HEK293T (cell line): ENCODE results near the gene PCDH19.

ENCODE experiments used
- CTCF ChIA-PET: fragments of 350-600 bp; formaldehyde crosslinking; extraction: SDS; loops from one replicate; lab custom pipeline; 2021; ENCODE audit warnings: antibody characterized with exemption, inconsistent platforms; lab: Yijun Ruan, JAX
- POLR2A ChIA-PET: fragments of 350-600 bp; formaldehyde crosslinking; extraction: SDS; loops from one replicate; lab custom pipeline; 2020; ENCODE audit warnings: antibody characterized with exemption, inconsistent platforms; lab: Yijun Ruan, JAX
- DNase-seq: peaks from one replicate; pipeline ENCODE4 v3.0.0; 2012; ENCODE audit warnings: mixed read lengths; ENCODE audit errors: extremely low spot score
- ARNT ChIP-seq: fragments of 450-650 bp; IDR thresholded peaks from 2 replicates; pipeline ENCODE4 v1.6.1; 2017; ENCODE audit warnings: mild to moderate bottlenecking
- BHLHE40 ChIP-seq: fragments of 450-650 bp; IDR thresholded peaks from 2 replicates; pipeline ENCODE4 v1.6.1; 2016; ENCODE audit warnings: mild to moderate bottlenecking, moderate library complexity, borderline replicate concordance
- CTBP1 ChIP-seq: fragments of 450-650 bp; IDR thresholded peaks from 2 replicates; pipeline ENCODE4 v1.6.1; 2016; ENCODE audit warnings: borderline replicate concordance
- ELF4 ChIP-seq: fragments of 450-650 bp; IDR thresholded peaks from 2 replicates; pipeline ENCODE4 v1.6.1; 2017; ENCODE audit warnings: antibody characterized with exemption
- FOXA1 ChIP-seq: fragments of 450-650 bp; IDR thresholded peaks from 2 replicates; pipeline ENCODE4 v1.6.1; 2016; ENCODE audit warnings: mild to moderate bottlenecking
- FOXK2 ChIP-seq: fragments of 450-650 bp; IDR thresholded peaks from 2 replicates; pipeline ENCODE4 v1.6.1; 2016; ENCODE audit warnings: mild to moderate bottlenecking
- FOXM1 ChIP-seq: fragments of 450-650 bp; IDR thresholded peaks from 2 replicates; pipeline ENCODE4 v1.6.1; 2017; ENCODE audit warnings: mild to moderate bottlenecking, borderline replicate concordance
- HDGF ChIP-seq: fragments of 450-650 bp; IDR thresholded peaks from 2 replicates; pipeline ENCODE4 v1.6.1; 2017; ENCODE audit warnings: antibody characterized with exemption, borderline replicate concordance
- L3MBTL2 ChIP-seq: fragments of 450-650 bp; conservative IDR thresholded peaks from 2 replicates; pipeline ENCODE4 v1.6.1; 2016; ENCODE audit warnings: mild to moderate bottlenecking
- LEF1 ChIP-seq: fragments of 450-650 bp; IDR thresholded peaks from 2 replicates; pipeline ENCODE4 v1.6.1; 2017; ENCODE audit warnings: mild to moderate bottlenecking, borderline replicate concordance
- NFRKB ChIP-seq: fragments of 450-650 bp; IDR thresholded peaks from 2 replicates; pipeline ENCODE4 v1.6.1; 2016; ENCODE audit warnings: mild to moderate bottlenecking, moderate library complexity
- SP1 ChIP-seq: fragments of 450-650 bp; IDR thresholded peaks from 2 replicates; pipeline ENCODE4 v1.6.1; 2017
- SUZ12 ChIP-seq: fragments of 450-650 bp; IDR thresholded peaks from 2 replicates; pipeline ENCODE4 v1.6.1; 2016; ENCODE audit warnings: mild to moderate bottlenecking
- TARDBP ChIP-seq: fragments of 450-650 bp; IDR thresholded peaks from 2 replicates; pipeline ENCODE4 v1.6.1; 2016
- ZNF384 ChIP-seq: fragments of 450-650 bp; IDR thresholded peaks from 2 replicates; pipeline ENCODE4 v1.6.1; 2016
- TF ChIP-seq, protein P1 (sequence below): fragments of 450-650 bp; IDR thresholded peaks from 2 replicates; pipeline ENCODE4 v1.6.1; 2016

PCDH19 gene

GRCh38 chrX:100263650-100264049 lies 146.4 kb downstream of the PCDH19 start:
- CTCF ChIA-PET, result no interaction called here
- TF ChIP-seq BHLHE40, result no peak
- TF ChIP-seq CTBP1, result no peak
- TF ChIP-seq NFRKB, result no peak
- no peak for TF ChIP-seq ZNF384
- no peak for TF ChIP-seq FOXK2
- no peak for TF ChIP-seq FOXA1
- TF ChIP-seq, protein P1, sequence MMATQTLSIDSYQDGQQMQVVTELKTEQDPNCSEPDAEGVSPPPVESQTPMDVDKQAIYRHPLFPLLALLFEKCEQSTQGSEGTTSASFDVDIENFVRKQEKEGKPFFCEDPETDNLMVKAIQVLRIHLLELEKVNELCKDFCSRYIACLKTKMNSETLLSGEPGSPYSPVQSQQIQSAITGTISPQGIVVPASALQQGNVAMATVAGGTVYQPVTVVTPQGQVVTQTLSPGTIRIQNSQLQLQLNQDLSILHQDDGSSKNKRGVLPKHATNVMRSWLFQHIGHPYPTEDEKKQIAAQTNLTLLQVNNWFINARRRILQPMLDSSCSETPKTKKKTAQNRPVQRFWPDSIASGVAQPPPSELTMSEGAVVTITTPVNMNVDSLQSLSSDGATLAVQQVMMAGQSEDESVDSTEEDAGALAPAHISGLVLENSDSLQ, result no peak
- TF ChIP-seq ARNT, result no peak
- TF ChIP-seq ELF4, result no peak
- no peak for TF ChIP-seq SP1
- TF ChIP-seq FOXM1, result no peak
- TF ChIP-seq HDGF, result no peak
- no peak for TF ChIP-seq SUZ12
- TF ChIP-seq L3MBTL2, result no peak
- no peak for TF ChIP-seq LEF1
- no peak for TF ChIP-seq TARDBP
- POLR2A ChIA-PET, result no interaction called here
- DNase-seq, result no peak

DNA sequence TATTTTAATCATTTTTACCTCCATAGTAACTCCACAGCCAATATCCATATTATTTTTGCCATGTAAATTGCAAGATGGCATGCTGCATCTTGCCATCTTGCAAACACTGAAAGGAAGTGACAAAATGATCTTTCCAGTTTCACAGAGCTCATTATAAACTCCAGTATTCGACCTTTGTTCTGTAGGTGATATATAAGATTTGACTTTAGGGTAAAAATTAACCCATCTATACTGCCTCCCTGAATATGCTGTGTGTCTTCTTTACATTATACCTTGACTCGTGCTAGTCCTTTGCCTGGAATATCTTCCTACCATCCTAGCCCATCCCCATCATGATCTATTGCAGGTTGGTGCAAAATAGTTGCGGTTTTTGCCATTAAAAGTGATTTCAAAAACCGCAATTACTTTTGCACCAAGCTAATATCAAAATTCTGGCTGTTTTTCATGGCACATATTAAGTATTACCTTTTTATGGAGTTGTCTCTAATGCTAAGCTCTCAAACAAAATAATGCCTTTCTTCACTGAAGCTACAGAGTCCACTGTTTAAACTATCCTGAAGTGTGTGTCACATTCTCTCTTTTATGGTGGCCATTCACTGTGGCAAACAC lies 161.1 kb downstream of the PCDH19 start:
- ChIA-PET POLR2A (no interaction called here), CTCF (no interaction called here)
- no peak for DNase-seq
- TF ChIP-seq TARDBP (no peak), ELF4 (peak; percentile 84), SP1 (no peak), NFRKB (no peak)

GRCh38 chrX:100247826-100248225 lies 162.2 kb downstream of the PCDH19 start:
- CTCF ChIA-PET, result no interaction called here
- no peak for TF ChIP-seq FOXK2
- no peak for TF ChIP-seq FOXA1
- TF ChIP-seq ELF4, result no peak
- no peak for TF ChIP-seq ARNT
- no peak for TF ChIP-seq L3MBTL2
- TF ChIP-seq CTBP1, result no peak
- TF ChIP-seq LEF1, result no peak
- TF ChIP-seq BHLHE40, result no peak
- no peak for TF ChIP-seq FOXM1
- TF ChIP-seq NFRKB, result no peak
- TF ChIP-seq SP1, result no peak
- TF ChIP-seq, protein P1, result no peak
- no peak for TF ChIP-seq SUZ12
- no peak for TF ChIP-seq HDGF
- no peak for TF ChIP-seq TARDBP
- no peak for TF ChIP-seq ZNF384
- no peak for DNase-seq
- POLR2A ChIA-PET, result no interaction called here

GRCh38 chrX:100244681-100245080 lies 165.4 kb downstream of the PCDH19 start:
- ChIA-PET CTCF (no interaction called here), POLR2A (no interaction called here)
- DNase-seq, result no peak
- TF ChIP-seq SP1, result no peak
